B cell (primary cell): ENCODE results near the gene TMEM97. TPM values are rescaled to one million over a fixed set of nuclear protein-coding genes. Genes with fewer than 3 reads are reported as not detected.

ENCODE experiments used
- ATAC-seq: fragments of 200-7000 bp; cut with Tn5 transposase; one replicate; pipeline ENCODE4 v1.10.0; 2021; ENCODE audit warnings: low read depth, mild to moderate bottlenecking, moderate number of reproducible peaks, moderate library complexity
- CTCF ChIA-PET: fragments of 350-600 bp; sonication (Branson Sonifier 250); formaldehyde crosslinking; loops from one replicate; lab custom pipeline; 2021; ENCODE audit warnings: antibody characterized with exemption, inconsistent platforms; lab: Charles Lee
- POLR2A ChIA-PET: fragments of 350-600 bp; sonication (Branson Sonifier 250); formaldehyde crosslinking; loops from one replicate; lab custom pipeline; 2021; ENCODE audit warnings: antibody characterized with exemption; lab: Charles Lee
- DNase-seq: peaks from one replicate; pipeline ENCODE4 v3.0.0; 2013
- H2AFZ ChIP-seq: 2 replicates; pipeline ENCODE4 v1.6.1; 2012; ENCODE audit warnings: mild to moderate bottlenecking, low read depth, low read length; ENCODE audit not compliant: insufficient read depth, poor library complexity, severe bottlenecking
- H3K27ac ChIP-seq, 2 donors: 1 replicate in 1 of 2; 2 replicates in 1 of 2; pipeline ENCODE4 v1.5.1; 2012 to 2013; ENCODE audit warnings: low read length in 2 of 2, mild to moderate bottlenecking in 2 of 2, moderate library complexity in 1 of 2
- H3K27me3 ChIP-seq, 4 experiments: fragments of 200-600 bp in 1 of 4; sonication (generic) in 1 of 4; replicated peaks in 1 of 4; 1 replicate in 2 of 4; 2 replicates in 2 of 4; pipeline versions ENCODE4 v1.6.1 to v1.7.0; 2013 to 2016; ENCODE audit warnings: low read length in 3 of 4, mild to moderate bottlenecking in 2 of 4, mixed read lengths in 1 of 4, moderate library complexity in 1 of 4; ENCODE audit not compliant: insufficient read depth in 4 of 4, control insufficient read depth in 3 of 4; ENCODE audit errors: control extremely low read depth in 1 of 4
- H3K36me3 ChIP-seq, 2 experiments: replicated peaks in 1 of 2; 1 replicate in 1 of 2; 2 replicates in 1 of 2; pipeline versions ENCODE4 v1.6.1 to v1.7.1; 2013; ENCODE audit warnings: low read length in 1 of 2; ENCODE audit not compliant: insufficient read depth in 2 of 2, control insufficient read depth in 1 of 2; ENCODE audit errors: control extremely low read depth in 1 of 2, extremely low read depth in 1 of 2
- H3K4me1 ChIP-seq, 2 donors: fragments of 200-600 bp in 1 of 2; sonication (generic) in 1 of 2; 1 replicate in 1 of 2; 2 replicates in 1 of 2; pipeline versions ENCODE4 v1.5.1 to v1.6.1; 2013 to 2017; ENCODE audit warnings: low read length in 2 of 2; ENCODE audit not compliant: control insufficient read depth in 2 of 2, insufficient read depth in 2 of 2
- H3K4me2 ChIP-seq: replicated peaks from 2 replicates; pipeline ENCODE3; 2012; ENCODE audit warnings: mild to moderate bottlenecking, low read depth, low read length; ENCODE audit not compliant: poor library complexity, severe bottlenecking
- H3K4me3 ChIP-seq, 5 experiments: fragments of 200-600 bp in 1 of 5; sonication (generic) in 1 of 5; 1 replicate in 3 of 5; 2 replicates in 2 of 5; pipeline versions ENCODE4 v1.5.1 to v1.7.0; 2011 to 2016; ENCODE audit warnings: low read length in 4 of 5, mild to moderate bottlenecking in 4 of 5, low read depth in 2 of 5, control low read depth in 1 of 5, moderate library complexity in 1 of 5; ENCODE audit not compliant: insufficient read depth in 1 of 5; ENCODE audit errors: control extremely low read depth in 1 of 5, extremely low read depth in 1 of 5
- H3K79me2 ChIP-seq: fragments of 200-600 bp; sonication (generic); one replicate; pipeline ENCODE4 v1.6.0; 2016; ENCODE audit warnings: low read length; ENCODE audit not compliant: control insufficient read depth, insufficient read depth
- H3K9ac ChIP-seq: fragments of 200-600 bp; sonication (generic); 2 replicates; pipeline ENCODE4 v1.6.1; 2017; ENCODE audit warnings: mild to moderate bottlenecking, low read length, moderate library complexity
- H3K9me3 ChIP-seq, 3 donors: one replicate each; pipeline versions ENCODE4 v1.6.1 to v1.7.1; 2013; ENCODE audit warnings: low read length in 2 of 3; ENCODE audit not compliant: control insufficient read depth in 2 of 3, insufficient read depth in 1 of 3; ENCODE audit errors: control extremely low read depth in 1 of 3
- H4K20me1 ChIP-seq: 2 replicates; pipeline ENCODE4 v1.6.0; 2012; ENCODE audit warnings: mild to moderate bottlenecking, low read length; ENCODE audit not compliant: insufficient read depth, control insufficient read depth, poor library complexity, severe bottlenecking
- H3K27ac Mint-ChIP-seq: one replicate; pipeline ENCODE4 v1.8.0; 2021; ENCODE audit warnings: mixed read lengths
- H3K27me3 Mint-ChIP-seq: one replicate; pipeline ENCODE4 v1.8.0; 2021; ENCODE audit warnings: mixed read lengths
- H3K4me1 Mint-ChIP-seq: one replicate; pipeline ENCODE4 v1.8.0; 2021; ENCODE audit warnings: mixed read lengths
- H3K4me3 Mint-ChIP-seq: one replicate; pipeline ENCODE4 v1.8.0; 2021; ENCODE audit warnings: mixed read lengths
- H3K9me3 Mint-ChIP-seq: one replicate; pipeline ENCODE4 v1.8.0; 2022; ENCODE audit warnings: mixed read lengths; ENCODE audit not compliant: insufficient read depth
- CTCF ChIP-seq: fragments of 200-600 bp; IDR thresholded peaks from one replicate; pipeline ENCODE4 v1.8.0; 2022; ENCODE audit warnings: antibody characterized with exemption, mild to moderate bottlenecking
- EZH2 ChIP-seq: IDR thresholded peaks from 2 replicates; pipeline ENCODE4 v1.6.1; 2012; ENCODE audit warnings: borderline replicate concordance, low read depth, mild to moderate bottlenecking, moderate library complexity, low read length; ENCODE audit not compliant: insufficient read depth, poor library complexity, severe bottlenecking
- WGBS: methylation state at CpG from one replicate; pipeline ENCODE4 v1.1.5; 2013; ENCODE audit warnings: missing lambda C conversion rate; ENCODE audit not compliant: insufficient coverage; 5-methylcytosine and 5-hydroxymethylcytosine counted together
- intact Hi-C: fragments of 100-400 bp; cut with micrococcal nuclease; formaldehyde crosslinking; loops from one replicate; pipeline ENCODE4 v1.10.0; 2022
- polyA plus RNA-seq: library from polyadenylated mRNA; depleted of rRNA; stranded (reverse); fragments of >200 nt; gene quantifications from 2 replicates; pipeline ENCODE4 v1.2.3, GENCODE V29; 2012
- total RNA-seq, 2 donors: library from RNA; stranded (reverse); fragments of 120-200 nt in 1 of 2; gene quantifications; 1 replicate in 1 of 2; 2 replicates in 1 of 2; pipeline versions ENCODE4 v1.2.3 to v1.2.4, GENCODE V29; 2013 to 2022

The TMEM97 gene
- total and polyA plus RNA-seq, 2 donors (not counting 1 experiment from before 2014, with no cell fraction given), result 1.6 to 6.4 TPM

GRCh38 chr17:28357901-28358197 is 38.8 kb downstream of the TMEM97 start:
- TF ChIP-seq EZH2 (no peak), CTCF (no peak)
- WGBS, result 4% methylated on average over 4 of the region's 4 CpGs
- DNase-seq, result no peak
- Histone ChIP-seq H3K4me1 (peaks cover 17 to 22% of the 10 kb centered on the region in 2 donors), H3K4me3 (peak overlapping the region; percentile 74 to 91 (median 81)), H3K79me2 (peaks cover 43% of the 10 kb centered on the region), H3K4me2 (peak overlapping the region; percentile 96), H3K36me3 (peaks cover 0 to 54% of the 10 kb centered on the region in 2 experiments), H3K27ac (peak overlapping the region; percentile 67 to 83), H4K20me1 (peaks cover 23% of the 10 kb centered on the region), H3K9ac (peak overlapping the region; percentile 77), H3K9me3 (no peaks in the 10 kb centered on the region), H2AFZ (peak overlapping the region; percentile 95), H3K27me3 (no peaks in the 10 kb centered on the region)
- ChIA-PET POLR2A (interaction anchor here (0.6 to 2.3 kb wide), 5 partner anchors 11 to 39 kb away, joined by 3 to 25 read pairs (median 6); partner anchors contain the start of genes IFT20, TMEM97, TNFAIP1 and VTN), CTCF (interaction anchor here (1.0 to 2.8 kb wide), 4 partner anchors 14 to 369 kb away, joined by 3 to 19 read pairs (median 8); partner anchors contain the start of genes IFT20, SARM1, TLCD1 and TNFAIP1)
- no peaks in the 10 kb centered on the region for H3K27me3 Mint-ChIP-seq
- no peaks in the 10 kb centered on the region for H3K9me3 Mint-ChIP-seq
- peak overlapping the region; percentile 97 for H3K4me3 Mint-ChIP-seq
- H3K4me1 Mint-ChIP-seq, result peaks cover 22% of the 10 kb centered on the region
- no peak for ATAC-seq
- intact Hi-C loops, result loop anchor here (1.0 to 5.0 kb wide), 4 partner anchors 13 to 594 kb away; partner anchors contain the start of genes IFT20, PHF12, SARM1 and TMEM97
- peak overlapping the region; percentile 97 for H3K27ac Mint-ChIP-seq

- peaks cover 11% of the 10 kb centered on the region for H3K79me2 ChIP-seq
- no peak overlapping the region for H2AFZ ChIP-seq
- peaks cover 20% of the 10 kb centered on the region for H4K20me1 ChIP-seq
- Mint-ChIP-seq H3K9me3 (no peaks in the 10 kb centered on the region), H3K27ac (no peak overlapping the region), H3K4me3 (no peak overlapping the region), H3K27me3 (no peaks in the 10 kb centered on the region), H3K4me1 (peaks cover 4% of the 10 kb centered on the region)
- WGBS, result no CpG with 5 or more reads among the region's 5 CpGs
- H3K9ac ChIP-seq, result no peak overlapping the region
- H3K9me3 ChIP-seq, result no peaks in the 10 kb centered on the region
- CTCF ChIA-PET, result interaction anchor here (1.5 kb wide), 1 partner anchor 28 kb away, joined by 3 read pairs; the partner anchor contains the start of genes IFT20 and TNFAIP1
- H3K4me1 ChIP-seq, result peaks cover 5 to 8% of the 10 kb centered on the region in 2 donors
- H3K36me3 ChIP-seq, result peaks cover 0 to 59% of the 10 kb centered on the region in 2 experiments
- POLR2A ChIA-PET, result interaction anchor here (0.6 kb wide), 1 partner anchor 11 kb away, joined by 8 read pairs; no protein-coding TSS in a partner anchor
- no peak overlapping the region for H3K27ac ChIP-seq
- H3K4me3 ChIP-seq, result no peak overlapping the region
- ATAC-seq, result no peak
- H3K27me3 ChIP-seq, result no peaks in the 10 kb centered on the region
- intact Hi-C loops, result no loop called here
- DNase-seq, result no peak
- H3K4me2 ChIP-seq, result no peak overlapping the region
- no peak for TF ChIP-seq CTCF
- no peak for TF ChIP-seq EZH2
These were observed 44.2 kb downstream of the TMEM97 start for GRCh38 chr17:28363186-28363585.
